Pancreas (tissue), 10 donors: Measurements from ENCODE around the gene CCDC187. TPM values are rescaled to one million over a fixed set of nuclear protein-coding genes. Genes with fewer than 3 reads are reported as not detected.

Source experiments
- ATAC-seq, 4 donors: fragments of 200-7000 bp; cut with Tn5 transposase; one replicate each; pipeline versions ENCODE4 v1.8.0 to v1.9.1; 2020; ENCODE audit warnings: mild to moderate bottlenecking in 4 of 4, moderate library complexity in 4 of 4
- DNase-seq, 6 donors: peaks; one replicate each; pipeline ENCODE4 v3.0.0-alpha.2; 2020
- FAIRE-seq: peaks from 2 replicates; lab custom pipeline; 2012; peaks lifted over from hg19 to GRCh38; lab: Jason Lieb, UNC
- H3K27ac ChIP-seq, 4 donors: fragments of 200-600 bp; sonication (generic); 1 replicate in 3 of 4; 2 replicates in 1 of 4; pipeline versions ENCODE4 v1.5.0 to v1.8.0; 2020
- H3K27me3 ChIP-seq, 4 donors: fragments of 200-600 bp; one replicate each; pipeline ENCODE4 v1.8.0; 2021
- H3K36me3 ChIP-seq, 3 donors: fragments of 200-600 bp; sonication (generic) in 1 of 3; one replicate each; pipeline versions ENCODE4 v1.5.0 to v1.8.0; 2020 to 2021
- H3K4me1 ChIP-seq, 3 donors: fragments of 200-600 bp; one replicate each; pipeline ENCODE4 v1.8.0; 2021
- H3K4me3 ChIP-seq, 4 donors: fragments of 200-600 bp; sonication (generic) in 2 of 4; one replicate each; pipeline versions ENCODE4 v1.5.0 to v1.8.0; 2020 to 2021
- H3K9me3 ChIP-seq, 4 donors: fragments of 200-600 bp; one replicate each; pipeline ENCODE4 v1.8.0; 2021
- CTCF ChIP-seq, 4 donors: fragments of 200-600 bp; sonication (generic) in 3 of 4; IDR thresholded peaks; one replicate each; pipeline versions ENCODE4 v1.5.0 to v1.8.0; 2021; ENCODE audit warnings: antibody characterized with exemption in 4 of 4
- WGBS, 2 donors: extraction: QIAGEN DNeasy Blood & Tissue Kit; methylation state at CpG; one replicate each; pipeline ENCODE4 v1.1.7; 2013; 5-methylcytosine and 5-hydroxymethylcytosine counted together
- intact Hi-C, 3 donors: fragments of 100-400 bp; cut with DNase I; formaldehyde crosslinking; loops; one replicate each; pipeline versions ENCODE4 v1.11.1 to v1.14.2; 2022
- polyA plus RNA-seq, 2 donors: library from polyadenylated mRNA; stranded (reverse); fragments of 200-250 nt; gene quantifications; one replicate each; pipeline ENCODE4 v1.2.3, GENCODE V29; 2013
- total RNA-seq, 6 donors: library from RNA; stranded (reverse); fragmentation: NEBNext Ultra II Directional in 4 of 6; extraction: Animal tissue kit (Norgen Biotek cat#: 25700) in 4 of 6; gene quantifications; one replicate each; pipeline versions ENCODE4 v1.2.1 to v1.2.4, GENCODE V29; 2021 to 2023
- donor health status: healthy with polysubstance abuse.
- donor health status: DM: no; HTN: no; CAD: no; lungs with moderate emphysema.
- donor health status: DM: no; HTN: no; CAD: no.
- donor health status: control.
- donor health status: control.
- donor health status: Bipolar disorder and iron deficiency.
- donor health status: DM: yes; HTN: yes; CAD: no.
- donor health status: DM: no; HTN: no; CAD: no.
- donor health status: DM: no; HTN: no; CAD: no.
- donor health status: DM: yes; HTN: yes; CAD: no.

CCDC187 gene
- total and polyA plus RNA-seq, 8 donors: 0.14 to 2.6 (median 0.43) TPM

GRCh38 chr9:136282272-136282861 lies 21.5 kb downstream of the CCDC187 start:
- no peak for TF ChIP-seq CTCF (IDR thresholded peaks at IDR 0.05)
- H3K4me3 ChIP-seq: peak overlapping the region in 2 of 4 donors; percentile 22 to 24
- H3K27me3 ChIP-seq: no peaks in the 10 kb centered on the region
- 27 to 32% methylated on average over 14 of the region's 14 CpGs for WGBS, 2 donors
- H3K36me3 ChIP-seq: no peaks in the 10 kb centered on the region
- DNase-seq (peak in 4 of 6 donors; percentile 63 to 76 (median 72)), ATAC-seq (peak; percentile 17 to 40 (median 32)), FAIRE-seq (no peak)
- intact Hi-C loops: loop anchor here in 1 of 3 donors (10.0 kb wide), 2 partner anchors 108 to 138 kb away; no protein-coding TSS in a partner anchor
- H3K9me3 ChIP-seq: no peaks in the 10 kb centered on the region
- peak overlapping the region; percentile 72 to 88 (median 83) for H3K27ac ChIP-seq
- peaks cover 10 to 12% (median 12%) of the 10 kb centered on the region in 3 donors for H3K4me1 ChIP-seq

DNA sequence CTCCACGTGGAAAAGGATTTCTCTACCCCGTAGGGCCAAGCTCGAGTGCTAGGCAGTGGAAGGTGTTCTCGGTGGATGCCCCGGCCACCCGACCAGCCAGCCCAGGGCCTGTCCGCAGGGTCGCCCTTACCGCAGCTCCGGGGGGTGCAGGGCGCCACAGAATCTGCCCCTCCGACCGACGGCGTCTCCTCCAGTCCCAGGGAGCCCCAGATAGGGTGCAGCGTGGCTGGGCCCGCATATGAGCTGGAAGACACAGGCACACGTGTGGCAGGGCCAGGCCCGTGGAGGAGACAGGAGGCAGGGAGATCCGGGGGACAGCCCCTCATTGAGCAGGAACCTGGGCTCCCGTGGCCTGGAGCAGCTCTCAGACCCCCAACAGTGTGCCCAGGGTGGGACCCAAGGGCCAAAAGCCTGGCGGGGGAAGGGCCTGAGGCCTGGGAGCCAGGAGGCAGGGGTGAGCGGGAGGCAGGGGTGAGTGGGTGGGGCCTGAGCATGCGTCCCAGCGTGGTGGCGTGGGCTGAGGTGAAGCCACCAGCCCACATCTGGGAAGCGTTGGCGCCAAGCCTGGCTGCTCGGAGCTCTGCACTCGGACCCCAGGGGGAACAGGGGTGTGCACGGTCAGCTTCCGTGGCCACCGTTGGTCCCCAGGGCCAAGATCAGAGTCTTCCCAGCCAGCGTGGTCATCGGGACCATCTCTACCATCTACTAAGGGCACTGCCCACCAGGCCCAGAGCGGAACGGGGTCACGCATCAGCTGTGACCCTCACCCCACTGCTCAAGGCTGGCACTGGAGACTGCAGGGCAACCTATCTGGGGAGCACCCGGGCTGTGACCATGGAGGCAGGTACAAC lies 22.2 kb downstream of the CCDC187 start:
- H3K4me3 ChIP-seq: no peak overlapping the region
- intact Hi-C loops: loop anchor here in 1 of 3 donors (10.0 kb wide), 2 partner anchors 107 to 137 kb away; no protein-coding TSS in a partner anchor
- ATAC-seq (no peak), DNase-seq (peak in 2 of 6 donors; percentile 67 to 85), FAIRE-seq (no peak)
- no peak for TF ChIP-seq CTCF (IDR thresholded peaks at IDR 0.05)
- H3K27ac ChIP-seq: peak overlapping the region in 3 of 4 donors; percentile 81 to 88 (median 85)
- no peaks in the 10 kb centered on the region for H3K9me3 ChIP-seq
- H3K36me3 ChIP-seq: no peaks in the 10 kb centered on the region
- H3K4me1 ChIP-seq: peaks cover 10 to 12% (median 12%) of the 10 kb centered on the region in 3 donors
- H3K27me3 ChIP-seq: no peaks in the 10 kb centered on the region
- 89 to 93% methylated on average over 38 to 39 of the region's 39 CpGs for WGBS, 2 donors

DNA sequence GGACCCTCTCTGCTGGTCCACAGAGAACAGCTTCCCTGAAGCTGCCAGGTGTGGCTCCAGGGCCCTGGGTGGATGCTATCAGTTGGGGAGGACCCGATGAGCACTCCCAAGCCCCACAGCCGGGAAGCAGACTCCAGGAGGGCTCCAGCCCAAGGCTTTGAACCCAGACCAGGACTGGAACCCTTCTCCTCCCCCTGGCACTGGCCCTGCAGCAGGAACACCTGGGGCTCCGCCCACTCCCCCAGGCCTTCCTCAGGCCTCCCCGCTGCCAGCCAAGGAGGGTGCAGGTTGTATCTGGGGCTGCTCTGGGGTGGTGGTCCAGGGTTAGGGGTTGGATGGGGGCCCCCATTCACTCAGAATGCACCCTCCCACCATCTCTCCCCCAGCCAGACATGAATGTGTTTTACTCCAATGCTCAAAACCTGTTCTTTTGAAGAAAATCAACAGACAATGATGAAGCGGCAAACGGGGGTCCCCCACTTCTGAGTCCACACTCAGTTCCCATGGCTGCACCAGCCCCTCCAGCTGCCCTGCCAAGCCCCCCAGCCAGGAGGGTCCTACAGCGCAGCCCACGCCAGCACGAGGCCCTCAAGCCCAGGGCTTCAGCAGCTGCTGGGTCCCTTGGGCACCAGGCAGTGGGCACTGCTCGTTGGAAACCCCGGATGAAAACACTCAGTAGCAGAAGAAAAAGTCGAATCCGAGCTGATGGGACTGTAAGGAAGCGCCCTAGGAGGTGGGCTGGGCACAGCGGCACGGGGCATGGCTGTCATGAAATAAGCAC lies 23.2 kb downstream of the CCDC187 start:
- intact Hi-C loops: loop anchor here in 1 of 3 donors (10.0 kb wide), 2 partner anchors 106 to 136 kb away; no protein-coding TSS in a partner anchor
- ATAC-seq (no peak), FAIRE-seq (no peak), DNase-seq (peak in 1 of 6 donors; percentile 63)
- Histone ChIP-seq H3K27me3 (no peaks in the 10 kb centered on the region), H3K4me1 (peaks cover 10 to 12% (median 12%) of the 10 kb centered on the region in 3 donors), H3K36me3 (no peaks in the 10 kb centered on the region), H3K9me3 (no peaks in the 10 kb centered on the region), H3K4me3 (no peak overlapping the region), H3K27ac (no peak overlapping the region)
- 89 to 90% methylated on average over 15 to 16 of the region's 16 CpGs for WGBS, 2 donors
- TF ChIP-seq CTCF (IDR thresholded peaks at IDR 0.05): no peak

GRCh38 chr9:136279471-136279870 lies 24.4 kb downstream of the CCDC187 start:
- FAIRE-seq: no peak
- H3K4me1 ChIP-seq: peaks cover 10 to 12% (median 12%) of the 10 kb centered on the region in 3 donors
- no peaks in the 10 kb centered on the region for H3K9me3 ChIP-seq
- H3K36me3 ChIP-seq: no peaks in the 10 kb centered on the region
- no peaks in the 10 kb centered on the region for H3K27me3 ChIP-seq
- TF ChIP-seq CTCF (IDR thresholded peaks at IDR 0.05): no peak
- H3K27ac ChIP-seq: no peak overlapping the region
- intact Hi-C loops: loop anchor here in 1 of 3 donors (10.0 kb wide), 1 partner anchor 105 kb away; no protein-coding TSS in a partner anchor
- DNase-seq: peak in 1 of 6 donors; percentile 30
- WGBS, 2 donors: 94% methylated on average over 6 of the region's 6 CpGs
- no peak overlapping the region for H3K4me3 ChIP-seq
- no peak for ATAC-seq
